NB4 (cell line): ENCODE data around the gene CTBP2.

Experiments
- POLR2A ChIP-seq: IDR thresholded peaks from 2 replicates; pipeline ENCODE4 v1.6.1; 2011; ENCODE audit warnings: mild to moderate bottlenecking; ENCODE audit not compliant: insufficient read length; ENCODE audit errors: extremely low read depth
- TF ChIP-seq, protein P1 (sequence below): IDR thresholded peaks from one replicate; pipeline ENCODE4 v1.5.1; 2012; ENCODE audit warnings: low read depth, low read length

DNA sequence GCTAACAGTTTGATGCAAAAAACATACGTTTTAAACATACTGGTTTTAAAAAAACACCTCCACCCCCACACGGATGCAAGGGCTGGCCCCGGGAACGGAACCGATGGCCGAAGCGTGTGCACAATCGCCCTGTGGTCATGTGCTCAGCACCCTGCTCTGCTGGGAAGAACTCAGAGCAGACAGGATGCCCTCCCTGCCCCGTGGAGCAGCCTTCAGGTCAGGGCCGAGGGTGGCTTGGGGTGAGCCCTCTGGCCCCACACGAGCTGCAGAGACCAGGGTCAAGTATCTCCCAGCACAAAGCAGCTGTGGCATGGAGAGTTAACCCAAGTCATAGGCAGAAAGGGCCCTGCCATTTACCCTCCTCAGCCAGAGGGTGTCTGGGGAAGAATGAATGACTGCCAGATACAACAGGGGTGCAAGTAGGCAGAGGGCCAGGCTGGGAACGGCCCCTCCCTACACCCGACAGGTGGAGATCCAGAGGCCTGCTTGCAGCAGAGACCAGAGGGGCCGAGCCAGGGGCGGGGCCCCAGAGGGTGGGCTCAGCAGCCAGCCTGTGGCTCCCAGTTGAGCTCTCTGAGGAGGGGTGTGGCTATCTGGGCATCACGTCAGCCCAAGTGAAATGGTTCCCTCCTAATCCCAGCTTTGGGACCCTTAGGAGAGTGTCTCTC is 161.6 kb downstream of the CTBP2 start:
- TF ChIP-seq POLR2A: no peak
- TF ChIP-seq, protein P1, sequence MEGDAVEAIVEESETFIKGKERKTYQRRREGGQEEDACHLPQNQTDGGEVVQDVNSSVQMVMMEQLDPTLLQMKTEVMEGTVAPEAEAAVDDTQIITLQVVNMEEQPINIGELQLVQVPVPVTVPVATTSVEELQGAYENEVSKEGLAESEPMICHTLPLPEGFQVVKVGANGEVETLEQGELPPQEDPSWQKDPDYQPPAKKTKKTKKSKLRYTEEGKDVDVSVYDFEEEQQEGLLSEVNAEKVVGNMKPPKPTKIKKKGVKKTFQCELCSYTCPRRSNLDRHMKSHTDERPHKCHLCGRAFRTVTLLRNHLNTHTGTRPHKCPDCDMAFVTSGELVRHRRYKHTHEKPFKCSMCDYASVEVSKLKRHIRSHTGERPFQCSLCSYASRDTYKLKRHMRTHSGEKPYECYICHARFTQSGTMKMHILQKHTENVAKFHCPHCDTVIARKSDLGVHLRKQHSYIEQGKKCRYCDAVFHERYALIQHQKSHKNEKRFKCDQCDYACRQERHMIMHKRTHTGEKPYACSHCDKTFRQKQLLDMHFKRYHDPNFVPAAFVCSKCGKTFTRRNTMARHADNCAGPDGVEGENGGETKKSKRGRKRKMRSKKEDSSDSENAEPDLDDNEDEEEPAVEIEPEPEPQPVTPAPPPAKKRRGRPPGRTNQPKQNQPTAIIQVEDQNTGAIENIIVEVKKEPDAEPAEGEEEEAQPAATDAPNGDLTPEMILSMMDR: no peak
